Measurements from ENCODE around the gene FABP1. TPM values are rescaled to one million over a fixed set of nuclear protein-coding genes. Genes with fewer than 3 reads are reported as not detected.

Gene FABP1
- total RNA-seq, 2 experiments from 2014 or later: not detected

- CTCF ChIA-PET: no interaction called here
- POLR2A ChIA-PET: interaction anchor here (0.5 kb wide), 1 partner anchor 30 kb away, joined by 3 read pairs; the partner anchor contains the start of gene THNSL2
Measured at GRCh38 chr2:88139804-88140203, 11.9 kb upstream of the FABP1 start.

- ChIA-PET CTCF (no interaction called here), POLR2A (interaction anchor here (0.5 kb wide), 1 partner anchor 31 kb away, joined by 3 read pairs; the partner anchor contains the start of gene THNSL2)
Measured at GRCh38 chr2:88139203-88139702, 11.4 kb upstream of the FABP1 start.

- ChIA-PET POLR2A (no interaction called here), CTCF (no interaction called here)
Measured at GRCh38 chr2:88137833-88138232, 10.0 kb upstream of the FABP1 start.

GRCh38 chr2:88136817-88137216, 9.0 kb upstream of the FABP1 start:
- ChIA-PET CTCF (no interaction called here), POLR2A (no interaction called here)

GRCh38 chr2:88133875-88134274, 6.0 kb upstream of the FABP1 start:
- POLR2A ChIA-PET: interaction anchor here (0.5 kb wide), 1 partner anchor 730 kb away, joined by 7 read pairs; no protein-coding TSS in a partner anchor
- CTCF ChIA-PET: no interaction called here

GRCh38 chr2:88131999-88132368, 4.1 kb upstream of the FABP1 start:
- CTCF ChIA-PET: no interaction called here
- POLR2A ChIA-PET: no interaction called here

- ChIA-PET POLR2A (no interaction called here), CTCF (no interaction called here)
Measured at GRCh38 chr2:88131201-88131998, 3.5 kb upstream of the FABP1 start.

- POLR2A ChIA-PET: no interaction called here
Measured at GRCh38 chr2:88129313-88129959, 1.6 kb upstream of the FABP1 start.

GRCh38 chr2:88128654-88129312, 921 bp upstream of the FABP1 start:
- CTCF ChIA-PET: no interaction called here
- POLR2A ChIA-PET: no interaction called here

More at GRCh38 chr2:88129313-88129959, 1.6 kb upstream of the FABP1 start:
- CTCF ChIA-PET: interaction anchor here (0.6 kb wide), 1 partner anchor 52 kb away, joined by 5 read pairs; no protein-coding TSS in a partner anchor

- POLR2A ChIA-PET: no interaction called here
- CTCF ChIA-PET: no interaction called here
Measured at GRCh38 chr2:88127638-88127887, 299 bp downstream of the FABP1 start.

- ChIA-PET POLR2A (no interaction called here), CTCF (interaction anchor here (0.5 to 1.4 kb wide), 2 partner anchors 30 to 59 kb away, joined by 3 read pairs; no protein-coding TSS in a partner anchor)
Measured at GRCh38 chr2:88126772-88127637, 857 bp downstream of the FABP1 start.

- ChIA-PET CTCF (interaction anchor here (1.4 kb wide), 1 partner anchor 31 kb away, joined by 3 read pairs; no protein-coding TSS in a partner anchor), POLR2A (no interaction called here)
Measured at GRCh38 chr2:88125924-88126771, 1.7 kb downstream of the FABP1 start.

- CTCF ChIA-PET: no interaction called here
- POLR2A ChIA-PET: no interaction called here
Measured at GRCh38 chr2:88125344-88125923, 2.4 kb downstream of the FABP1 start.

GRCh38 chr2:88123975-88124917, 3.6 kb downstream of the FABP1 start:
- ChIA-PET CTCF (no interaction called here), POLR2A (no interaction called here)

- ChIA-PET POLR2A (no interaction called here), CTCF (no interaction called here)
Measured at GRCh38 chr2:88123164-88123974, 4.5 kb downstream of the FABP1 start.

GRCh38 chr2:88122141-88122884, 5.5 kb downstream of the FABP1 start:
- POLR2A ChIA-PET: no interaction called here

More at GRCh38 chr2:88122141-88122884, 5.5 kb downstream of the FABP1 start:
- CTCF ChIA-PET: no interaction called here

Data from activated CD8-positive, alpha-beta memory T cell treated with anti-CD3 and anti-CD28 coated beads for 36 hours (primary cell).